Activated CD4-positive, alpha-beta memory T cell treated with anti-CD3 and anti-CD28 coated beads, Interleukin-2, amount 10 ng/mL, durations not matched to agents 7 days and 5 days (primary cell): Measurements from ENCODE around the gene ALKBH2. TPM values are rescaled to one million over a fixed set of nuclear protein-coding genes. Genes with fewer than 3 reads are reported as not detected.
"Not testable (repeated sequence)": the region's sequence is repeated elsewhere in the genome, so short reads cannot be mapped to it uniquely, and the experiment has no call there.

Source experiments
- CTCF ChIA-PET: fragments of 350-600 bp; sonication (Branson Sonifier 250); formaldehyde crosslinking; loops from one replicate; lab custom pipeline; 2021; ENCODE audit warnings: antibody characterized with exemption, inconsistent platforms; lab: Charles Lee
- POLR2A ChIA-PET: fragments of 350-600 bp; sonication (Branson Sonifier 250); formaldehyde crosslinking; loops from one replicate; lab custom pipeline; 2021; ENCODE audit warnings: antibody characterized with exemption; lab: Charles Lee
- DNase-seq: peaks from one replicate; pipeline ENCODE4 v3.0.0-alpha.2; 2020
- H3K27ac Mint-ChIP-seq: one replicate; pipeline ENCODE4 v1.8.0; 2021; ENCODE audit warnings: mild to moderate bottlenecking, mixed read lengths
- H3K27me3 Mint-ChIP-seq: one replicate; pipeline ENCODE4 v1.8.0; 2021; ENCODE audit warnings: mixed read lengths
- H3K36me3 Mint-ChIP-seq: one replicate; pipeline ENCODE4 v1.8.0; 2021; ENCODE audit warnings: low read depth, mixed read lengths
- H3K4me1 Mint-ChIP-seq: one replicate; pipeline ENCODE4 v1.8.0; 2021; ENCODE audit warnings: mixed read lengths
- H3K4me3 Mint-ChIP-seq: one replicate; pipeline ENCODE4 v1.8.0; 2021; ENCODE audit warnings: mild to moderate bottlenecking, mixed read lengths
- H3K9me3 Mint-ChIP-seq: one replicate; pipeline ENCODE4 v1.8.0; 2021; ENCODE audit warnings: mixed read lengths
- total RNA-seq, 2 experiments: library from RNA; stranded (reverse); gene quantifications; one replicate each; pipeline ENCODE4 v1.2.3, GENCODE V29; 2021

Gene ALKBH2
- total RNA-seq, 2 experiments from 2014 or later = 8.2 to 8.7 TPM

- not testable (repeated sequence) for H3K27me3 Mint-ChIP-seq, DNase-seq, H3K9me3 Mint-ChIP-seq, H3K36me3 Mint-ChIP-seq
- peak overlapping the region; percentile 91 for H3K27ac Mint-ChIP-seq
- POLR2A ChIA-PET = interaction anchor here (1.3 to 3.0 kb wide), 3 partner anchors 39 to 492 kb away, joined by 3 to 13 read pairs (median 8); partner anchors contain the start of genes ALKBH2 and ISCU
- CTCF ChIA-PET = interaction anchor here (0.6 to 1.5 kb wide), 8 partner anchors 9 to 492 kb away, joined by 3 to 12 read pairs (median 4); partner anchors contain the start of genes ALKBH2, ISCU and UNG
- H3K4me1 Mint-ChIP-seq = peaks cover 16% of the 10 kb centered on the region
- H3K4me3 Mint-ChIP-seq = peak overlapping the region; percentile 85
Measured at GRCh38 chr12:109054124-109054513, 39.2 kb downstream of the ALKBH2 start.

- DNase-seq = peak; percentile 24
- peak overlapping the region; percentile 91 for H3K27ac Mint-ChIP-seq
- CTCF ChIA-PET = interaction anchor here (0.9 to 1.7 kb wide), 8 partner anchors 8 to 491 kb away, joined by 3 to 12 read pairs (median 4); partner anchors contain the start of genes ALKBH2, ISCU and UNG
- no peaks in the 10 kb centered on the region for H3K27me3 Mint-ChIP-seq
- POLR2A ChIA-PET = interaction anchor here (0.7 to 3.0 kb wide), 6 partner anchors 28 to 491 kb away, joined by 3 to 13 read pairs (median 6); partner anchors contain the start of genes ISCU, SSH1 and UNG
- no peaks in the 10 kb centered on the region for H3K9me3 Mint-ChIP-seq
- peak overlapping the region; percentile 85 for H3K4me3 Mint-ChIP-seq
- H3K4me1 Mint-ChIP-seq = peaks cover 16% of the 10 kb centered on the region
- peaks cover 6% of the 10 kb centered on the region for H3K36me3 Mint-ChIP-seq
Measured at GRCh38 chr12:109053382-109054123, 39.7 kb downstream of the ALKBH2 start.

GRCh38 chr12:109052414-109053323, 40.6 kb downstream of the ALKBH2 start, which contains the start of gene USP30:
TSS of gene USP30 (plus strand) at chr12:109052576. CDS start at chr12:109052679, 103 bp downstream.
- POLR2A ChIA-PET = interaction anchor here (0.9 to 3.0 kb wide), 8 partner anchors 34 to 419 kb away, joined by 3 to 13 read pairs (median 5); partner anchors contain the start of genes ALKBH2, SELPLG, SSH1 and UNG
- peak; percentile 85 for DNase-seq
- CTCF ChIA-PET = interaction anchor here (0.6 to 1.7 kb wide), 2 partner anchors 40 to 191 kb away, joined by 3 to 4 read pairs; partner anchors contain the start of gene ALKBH2

GRCh38 chr12:109052097-109052413, 41.2 kb downstream of the ALKBH2 start:
- H3K27me3 Mint-ChIP-seq = no peaks in the 10 kb centered on the region
- ChIA-PET POLR2A (interaction anchor here (0.9 to 3.0 kb wide), 7 partner anchors 35 to 418 kb away, joined by 3 to 13 read pairs (median 6); partner anchors contain the start of genes ALKBH2, SELPLG and UNG), CTCF (interaction anchor here (0.6 to 1.7 kb wide), 2 partner anchors 41 to 191 kb away, joined by 3 to 4 read pairs; partner anchors contain the start of gene ALKBH2)
- peak overlapping the region; percentile 85 for H3K4me3 Mint-ChIP-seq
- H3K27ac Mint-ChIP-seq = peak overlapping the region; percentile 91
- peaks cover 20% of the 10 kb centered on the region for H3K4me1 Mint-ChIP-seq
- H3K9me3 Mint-ChIP-seq = no peaks in the 10 kb centered on the region
- peaks cover 6% of the 10 kb centered on the region for H3K36me3 Mint-ChIP-seq
- no peak for DNase-seq

More at GRCh38 chr12:109052414-109053323, 40.6 kb downstream of the ALKBH2 start, which contains the start of gene USP30:
- peak within 1 kb of the TSS; percentile 91 for H3K27ac Mint-ChIP-seq
- no peaks in the 10 kb centered on the region for H3K27me3 Mint-ChIP-seq
- H3K4me3 Mint-ChIP-seq = peak within 1 kb of the TSS; percentile 85
- peaks cover 16% of the 10 kb centered on the region for H3K4me1 Mint-ChIP-seq
- H3K9me3 Mint-ChIP-seq = no peaks in the 10 kb centered on the region
- peaks cover 6% of the 10 kb centered on the region for H3K36me3 Mint-ChIP-seq

- POLR2A ChIA-PET = interaction anchor here (0.7 kb wide), 1 partner anchor 53 kb away, joined by 3 read pairs; no protein-coding TSS in a partner anchor
- H3K9me3 Mint-ChIP-seq, CTCF ChIA-PET, H3K4me3 Mint-ChIP-seq, H3K27ac Mint-ChIP-seq, H3K36me3 Mint-ChIP-seq, DNase-seq, H3K27me3 Mint-ChIP-seq: not testable (repeated sequence)
- H3K4me1 Mint-ChIP-seq = peaks cover 20% of the 10 kb centered on the region
Measured at GRCh38 chr12:109049794-109050193, 43.5 kb downstream of the ALKBH2 start.

- H3K4me3 Mint-ChIP-seq, H3K27me3 Mint-ChIP-seq, H3K27ac Mint-ChIP-seq, H3K36me3 Mint-ChIP-seq, H3K9me3 Mint-ChIP-seq, CTCF ChIA-PET, POLR2A ChIA-PET, DNase-seq: not testable (repeated sequence)
- peaks cover 16% of the 10 kb centered on the region for H3K4me1 Mint-ChIP-seq
Measured at GRCh38 chr12:109048706-109049105, 44.6 kb downstream of the ALKBH2 start.

- peaks cover 3% of the 10 kb centered on the region for H3K36me3 Mint-ChIP-seq
- CTCF ChIA-PET = no interaction called here
- no peaks in the 10 kb centered on the region for H3K9me3 Mint-ChIP-seq
Measured at GRCh38 chr12:109047081-109047805, 46.0 kb downstream of the ALKBH2 start.

GRCh38 chr12:109044241-109044640, 49.0 kb downstream of the ALKBH2 start:
- no peak overlapping the region for H3K4me3 Mint-ChIP-seq
- CTCF ChIA-PET = no interaction called here
- H3K27ac Mint-ChIP-seq = no peak overlapping the region
- H3K4me1 Mint-ChIP-seq = peaks cover 12% of the 10 kb centered on the region
- H3K36me3 Mint-ChIP-seq = no peaks in the 10 kb centered on the region
- POLR2A ChIA-PET = no interaction called here
- peaks cover 23% of the 10 kb centered on the region for H3K27me3 Mint-ChIP-seq
- no peak for DNase-seq
- H3K9me3 Mint-ChIP-seq = peaks cover 5% of the 10 kb centered on the region

More at GRCh38 chr12:109047081-109047805, 46.0 kb downstream of the ALKBH2 start:
- Mint-ChIP-seq H3K27me3 (peaks cover 15% of the 10 kb centered on the region), H3K27ac (no peak overlapping the region), H3K4me1 (peaks cover 14% of the 10 kb centered on the region), H3K4me3 (no peak overlapping the region)
- DNase-seq = no peak
- POLR2A ChIA-PET = no interaction called here

Other genes with a start within 250 kb of the ALKBH2 start
- 10 to 100 TPM; 56.7 to 57.4 TPM for gene SSH1, start 235.9 kb downstream of the ALKBH2 start, total RNA-seq
- gene DAO, start 213.4 kb downstream of the ALKBH2 start, total RNA-seq = not detected
- gene SVOP, start 72.4 kb downstream of the ALKBH2 start, total RNA-seq = not detected
- gene USP30, start 40.9 kb downstream of the ALKBH2 start, total RNA-seq = 10 to 100 TPM in 1 of 2 experiments, 1 to 10 TPM in 1; 6.9 to 13.7 TPM
- gene UNG, start 4.1 kb upstream of the ALKBH2 start, total RNA-seq = 10 to 100 TPM; 35.3 to 38.4 TPM
- gene ACACB, start 23.1 kb upstream of the ALKBH2 start, total RNA-seq = 10 to 100 TPM in 1 of 2 experiments, 1 to 10 TPM in 1; 9.7 to 12.2 TPM
- not detected for gene FOXN4, start 215.8 kb upstream of the ALKBH2 start, total RNA-seq